Measurements from ENCODE around the gene USB1.

GRCh38 chr16:58042886-58043515 is 41.8 kb downstream of the USB1 start:
- TF ChIP-seq CTCF (IDR thresholded peaks at IDR 0.05), result no peak
- no peak for TF ChIP-seq POLR2A (IDR thresholded peaks at IDR 0.05)

Measured in prostate gland (tissue), 2 donors.